HepG2 (cell line): ENCODE data around the gene CR1L. TPM values are rescaled to one million over a fixed set of nuclear protein-coding genes. Genes with fewer than 3 reads are reported as not detected.
A peak's percentile ranks its signal among the peaks of the same experiment; 100 is the strongest.

Experiments used
- ATF7-NPFF ChIP-seq: sonication (generic); formaldehyde crosslinking; IDR thresholded peaks from 2 replicates; pipeline ENCODE4 v1.8.1; 2023; ENCODE audit warnings: mild to moderate bottlenecking, low read depth, missing genetic modification reagents, moderate library complexity
- E2F5 ChIP-seq: sonication (generic); formaldehyde crosslinking; conservative IDR thresholded peaks from 2 replicates; pipeline ENCODE4 v1.4.0; 2020; ENCODE audit warnings: missing genetic modification reagents
- NFATC3 ChIP-seq: sonication (generic); formaldehyde crosslinking; IDR thresholded peaks from 2 replicates; pipeline ENCODE4 v1.5.1; 2020; ENCODE audit warnings: mild to moderate bottlenecking, missing genetic modification reagents
- NR2C2 ChIP-seq: sonication (generic); formaldehyde crosslinking; IDR thresholded peaks from 2 replicates; pipeline ENCODE4 v1.4.0; 2020; ENCODE audit warnings: missing genetic modification reagents, mild to moderate bottlenecking, moderate library complexity, borderline replicate concordance
- POLR2G ChIP-seq: fragments of 200-400 bp; formaldehyde crosslinking; IDR thresholded peaks from 2 replicates; pipeline ENCODE4 v1.6.1; 2018; ENCODE audit warnings: mild to moderate bottlenecking, low read depth, low read length, moderate library complexity
- REST ChIP-seq, 2 experiments: IDR thresholded peaks; 2 replicates each; pipeline ENCODE4 v1.6.1; 2011 to 2012; ENCODE audit warnings: low read length in 2 of 2, borderline replicate concordance in 1 of 2, low read depth in 1 of 2, mild to moderate bottlenecking in 1 of 2, moderate library complexity in 1 of 2
- SOX13 ChIP-seq, 3 experiments: fragments of 450-650 bp in 1 of 3; sonication (generic) in 1 of 3; formaldehyde crosslinking in 1 of 3; IDR thresholded peaks in 2 of 3; conservative IDR thresholded peaks in 1 of 3; 2 replicates each; pipeline versions ENCODE4 v1.5.0 to v1.6.1; 2016 to 2020; ENCODE audit warnings: antibody characterized with exemption in 1 of 3, mild to moderate bottlenecking in 1 of 3, missing compliant biosample characterization in 1 of 3, missing genetic modification reagents in 1 of 3, moderate library complexity in 1 of 3
- ZBTB44 ChIP-seq: sonication (generic); formaldehyde crosslinking; IDR thresholded peaks from 2 replicates; pipeline ENCODE4 v1.4.0; 2020; ENCODE audit warnings: missing genetic modification reagents
- ZNF18 ChIP-seq: sonication (generic); formaldehyde crosslinking; IDR thresholded peaks from 2 replicates; pipeline ENCODE4 v1.8.0; 2022; ENCODE audit warnings: mild to moderate bottlenecking, missing genetic modification reagents; ENCODE audit not compliant: insufficient replicate concordance
- ZNF33B ChIP-seq: sonication (generic); formaldehyde crosslinking; IDR thresholded peaks from 2 replicates; pipeline ENCODE4 v1.5.1; 2020; ENCODE audit warnings: mild to moderate bottlenecking, missing genetic modification reagents
- ZNF34 ChIP-seq: sonication (generic); formaldehyde crosslinking; IDR thresholded peaks from 2 replicates; pipeline ENCODE4 v1.4.0; 2020; ENCODE audit warnings: mild to moderate bottlenecking, missing genetic modification reagents, borderline replicate concordance
- ZNF44 ChIP-seq: sonication (generic); formaldehyde crosslinking; IDR thresholded peaks from 2 replicates; pipeline ENCODE4 v1.5.1; 2020; ENCODE audit warnings: mild to moderate bottlenecking, missing genetic modification reagents
- ZNF546 ChIP-seq: sonication (generic); formaldehyde crosslinking; conservative IDR thresholded peaks from 2 replicates; pipeline ENCODE4 v1.8.1; 2023; ENCODE audit warnings: mild to moderate bottlenecking, missing genetic modification reagents
- ZNF572 ChIP-seq: sonication (generic); formaldehyde crosslinking; IDR thresholded peaks from 2 replicates; pipeline ENCODE4 v1.5.1; 2020; ENCODE audit warnings: mild to moderate bottlenecking, missing genetic modification reagents
- ZNF674 ChIP-seq: sonication (generic); formaldehyde crosslinking; IDR thresholded peaks from 2 replicates; pipeline ENCODE4 v1.5.0; 2020; ENCODE audit warnings: low read depth, mild to moderate bottlenecking, missing genetic modification reagents
- ZNF878 ChIP-seq: sonication (generic); formaldehyde crosslinking; IDR thresholded peaks from 2 replicates; pipeline ENCODE4 v1.8.1; 2023; ENCODE audit warnings: mild to moderate bottlenecking, missing genetic modification reagents, moderate library complexity
- ZNF879 ChIP-seq: sonication (generic); formaldehyde crosslinking; IDR thresholded peaks from 2 replicates; pipeline ENCODE4 v1.8.1; 2023; ENCODE audit warnings: missing genetic modification reagents
- ZSCAN5A ChIP-seq: sonication (generic); formaldehyde crosslinking; IDR thresholded peaks from 2 replicates; pipeline ENCODE4 v1.8.0; 2022; ENCODE audit warnings: mild to moderate bottlenecking, missing genetic modification reagents, borderline replicate concordance
- polyA plus RNA-seq, 8 experiments: library from polyadenylated mRNA; depleted of rRNA in 3 of 8; stranded (reverse) in 7 of 8; unstranded in 1 of 8; fragments of >200 nt; fragmentation: Illumina TruSeq in 4 of 8; extraction: Trizol in 4 of 8; gene quantifications; 2 replicates each; pipeline versions ENCODE4 v1.2.1 to v1.2.3, GENCODE V29; 2011 to 2016; ENCODE audit warnings: low read depth in 4 of 8, missing spikeins in 1 of 8, mixed read lengths in 1 of 8; ENCODE audit not compliant: insufficient read depth in 1 of 8
- total RNA-seq, 5 experiments: library from RNA; depleted of rRNA; stranded (reverse); fragments of >200 nt; fragmentation: Illumina TruSeq; extraction: Trizol; gene quantifications; 2 replicates each; pipeline ENCODE4 v1.2.3, GENCODE V29; 2016; ENCODE audit warnings: low read depth in 1 of 5

CR1L gene
- total and polyA plus RNA-seq, 2 of the 13 experiments (the other 11 are each of a cell fraction or from before 2014, with no cell fraction given), result not detected

GRCh38 chr1:207751790-207752455 lies 107.0 kb downstream of the CR1L start, which contains the start of gene CD46 (continued):
- TF ChIP-seq NR2C2 (CRISPR knock-in tag) (peak; percentile 84), SOX13 (IDR thresholded peaks at IDR 0.05) (no peak), SOX13 (CRISPR knock-in tag; conservative IDR thresholded peaks at IDR 0.05 in 1 of 2, IDR thresholded peaks at IDR 0.05 in 1 of 2) (0 out of 4 replicates have a peak, but pooled peaks of 1 of the 2 experiments have one; percentile 4), ZNF878 (CRISPR knock-in tag) (0 out of 2 replicates have a peak, but pooled peaks have one; percentile 32), ZNF18 (CRISPR knock-in tag) (no peak), ZNF546 (0 out of 2 replicates have a peak, but pooled peaks have one; percentile 24), ZBTB44 (CRISPR knock-in tag) (no peak), ZNF44 (peak; percentile 23; the same call in 1 of the 2 replicates), ZNF572 (no peak), ZSCAN5A (CRISPR knock-in tag) (0 out of 2 replicates have a peak, but pooled peaks have one; percentile 71), ATF7-NPFF (CRISPR knock-in tag) (peak; percentile 31; the same call in 1 of the 2 replicates), POLR2G (peak; percentile 82), ZNF33B (CRISPR knock-in tag) (no peak), NFATC3 (CRISPR knock-in tag) (no peak), E2F5 (CRISPR knock-in tag) (no peak), ZNF34 (CRISPR knock-in tag) (no peak), ZNF674 (no peak; the same call in 1 of the 2 replicates), ZNF879 (no peak), REST (IDR thresholded peaks at IDR 0.05; ENCODE audit: borderline replicate concordance in 1 of 2, low read depth in 1 of 2, low read length in 2 of 2) (0 out of 4 replicates have a peak, but pooled peaks of 1 of the 2 experiments have one; percentile 5)
